ENCODE data around the gene TMEM106A. TPM values are rescaled to one million over a fixed set of nuclear protein-coding genes. Genes with fewer than 3 reads are reported as not detected.

The TMEM106A gene
- total RNA-seq, 2 donors from 2014 or later = 11.2 to 11.3 TPM

DNA sequence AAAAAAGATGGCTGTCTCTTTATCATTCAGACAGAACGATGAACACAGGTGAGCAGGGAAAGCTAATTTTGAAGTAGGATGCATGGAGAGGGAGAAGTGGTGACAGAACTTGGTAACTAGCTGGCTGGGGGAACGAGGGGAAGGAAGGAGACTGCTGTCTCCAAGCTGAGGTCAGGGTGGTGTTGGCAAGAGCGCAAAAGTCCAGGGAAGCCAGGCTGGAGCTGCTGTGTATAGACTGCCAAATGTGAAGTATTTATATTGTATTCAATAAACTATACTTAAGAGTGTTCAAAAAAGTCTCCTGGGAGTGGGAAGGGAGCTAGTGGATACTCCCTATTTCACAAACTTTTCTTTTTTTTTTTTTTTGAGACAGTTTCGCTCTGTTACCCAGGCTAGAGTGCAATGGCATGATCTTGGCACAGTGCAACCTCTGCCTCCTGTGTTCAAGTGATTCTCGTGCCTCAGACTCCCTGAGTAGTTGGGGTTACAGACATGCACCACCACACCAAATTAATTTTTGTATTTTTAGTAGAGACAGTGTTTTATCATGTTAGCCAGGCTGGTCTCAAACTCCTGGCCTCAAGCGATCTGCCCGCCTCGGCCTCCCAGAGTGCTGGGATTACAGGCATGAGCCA lies 8.2 kb downstream of the TMEM106A start:
- peaks cover 8% of the 10 kb centered on the region for H3K4me1 ChIP-seq (ENCODE audit: control insufficient read depth, insufficient read depth, low read length)
- H3K9ac ChIP-seq (ENCODE audit: extremely low read depth, low read length, poor library complexity, severe bottlenecking) = no peak overlapping the region
- peaks cover 34% of the 10 kb centered on the region for H3K36me3 Mint-ChIP-seq (ENCODE audit: low read depth)
- H3K4me3 Mint-ChIP-seq = no peak overlapping the region
- H3K27me3 Mint-ChIP-seq (ENCODE audit: insufficient read depth) = no peaks in the 10 kb centered on the region
- TF ChIP-seq, protein P1, sequence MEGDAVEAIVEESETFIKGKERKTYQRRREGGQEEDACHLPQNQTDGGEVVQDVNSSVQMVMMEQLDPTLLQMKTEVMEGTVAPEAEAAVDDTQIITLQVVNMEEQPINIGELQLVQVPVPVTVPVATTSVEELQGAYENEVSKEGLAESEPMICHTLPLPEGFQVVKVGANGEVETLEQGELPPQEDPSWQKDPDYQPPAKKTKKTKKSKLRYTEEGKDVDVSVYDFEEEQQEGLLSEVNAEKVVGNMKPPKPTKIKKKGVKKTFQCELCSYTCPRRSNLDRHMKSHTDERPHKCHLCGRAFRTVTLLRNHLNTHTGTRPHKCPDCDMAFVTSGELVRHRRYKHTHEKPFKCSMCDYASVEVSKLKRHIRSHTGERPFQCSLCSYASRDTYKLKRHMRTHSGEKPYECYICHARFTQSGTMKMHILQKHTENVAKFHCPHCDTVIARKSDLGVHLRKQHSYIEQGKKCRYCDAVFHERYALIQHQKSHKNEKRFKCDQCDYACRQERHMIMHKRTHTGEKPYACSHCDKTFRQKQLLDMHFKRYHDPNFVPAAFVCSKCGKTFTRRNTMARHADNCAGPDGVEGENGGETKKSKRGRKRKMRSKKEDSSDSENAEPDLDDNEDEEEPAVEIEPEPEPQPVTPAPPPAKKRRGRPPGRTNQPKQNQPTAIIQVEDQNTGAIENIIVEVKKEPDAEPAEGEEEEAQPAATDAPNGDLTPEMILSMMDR (conservative IDR thresholded peaks at IDR 0.05) = no peak
- no peaks in the 10 kb centered on the region for H3K27me3 ChIP-seq (ENCODE audit: control insufficient read depth, insufficient read depth, low read length, poor library complexity, severe bottlenecking)
- H3K4me3 ChIP-seq (ENCODE audit: low read length) = no peak overlapping the region
- no peak overlapping the region for H3K27ac Mint-ChIP-seq
- H3K9me3 ChIP-seq (ENCODE audit: control insufficient read depth, low read length) = no peaks in the 10 kb centered on the region
- H3K27ac ChIP-seq (ENCODE audit: low read depth, low read length) = no peak overlapping the region
- H3K9me3 Mint-ChIP-seq = no peaks in the 10 kb centered on the region
- H3K4me1 Mint-ChIP-seq = no peaks in the 10 kb centered on the region
- 92 to 97% methylated on average over 6 to 7 of the region's 8 CpGs for WGBS, 2 experiments (ENCODE audit: insufficient coverage in 1 of 2, insufficient read length in 1 of 2)
- DNase-seq = no peak
- peaks cover 27% of the 10 kb centered on the region for H3K36me3 ChIP-seq (ENCODE audit: control insufficient read depth, insufficient read depth, low read length)

DNA sequence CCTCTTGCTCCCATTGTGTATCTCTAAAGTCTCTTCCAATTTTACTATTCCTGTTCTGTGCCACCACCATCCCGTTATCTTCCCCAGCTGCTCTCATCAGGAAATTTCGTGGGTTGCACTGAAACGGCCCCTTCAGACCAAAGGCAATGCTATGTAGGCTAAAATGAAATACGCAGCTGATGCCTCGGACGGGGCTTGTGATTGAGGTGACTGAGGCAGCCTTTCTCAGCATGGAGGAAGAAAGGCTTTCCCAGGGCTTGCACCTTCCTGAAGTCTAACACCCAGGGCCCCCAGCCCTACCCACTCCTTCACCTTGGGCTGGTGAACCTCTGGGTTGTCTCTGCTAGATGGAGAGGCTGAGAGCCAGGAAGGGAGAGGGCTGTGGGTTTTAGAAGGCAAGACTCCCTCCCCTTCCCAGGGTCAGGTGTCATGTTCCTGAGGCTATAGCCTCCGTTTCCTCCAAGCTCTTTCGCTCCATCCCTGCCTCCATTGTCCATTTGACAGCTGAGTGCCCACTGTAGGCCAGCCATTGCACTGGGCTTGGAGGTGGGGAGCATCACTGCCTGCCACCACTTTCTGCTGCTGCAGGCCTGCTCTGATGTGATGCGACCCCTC lies 8.9 kb downstream of the TMEM106A start:
- Histone ChIP-seq H3K4me1 (ENCODE audit: control insufficient read depth, insufficient read depth, low read length) (peaks cover 8% of the 10 kb centered on the region), H3K4me3 (ENCODE audit: low read length) (no peak overlapping the region), H3K27ac (ENCODE audit: low read depth, low read length) (no peak overlapping the region), H3K9me3 (ENCODE audit: control insufficient read depth, low read length) (no peaks in the 10 kb centered on the region), H3K36me3 (ENCODE audit: control insufficient read depth, insufficient read depth, low read length) (peaks cover 21% of the 10 kb centered on the region), H3K9ac (ENCODE audit: extremely low read depth, low read length, poor library complexity, severe bottlenecking) (no peak overlapping the region), H3K27me3 (ENCODE audit: control insufficient read depth, insufficient read depth, low read length, poor library complexity, severe bottlenecking) (no peaks in the 10 kb centered on the region)
- H3K4me1 Mint-ChIP-seq = no peaks in the 10 kb centered on the region
- H3K36me3 Mint-ChIP-seq (ENCODE audit: low read depth) = peaks cover 29% of the 10 kb centered on the region
- H3K27me3 Mint-ChIP-seq (ENCODE audit: insufficient read depth) = no peaks in the 10 kb centered on the region
- no peaks in the 10 kb centered on the region for H3K9me3 Mint-ChIP-seq
- WGBS, 2 experiments (ENCODE audit: insufficient coverage in 1 of 2, insufficient read length in 1 of 2) = 83 to 89% methylated on average over 7 to 9 of the region's 9 CpGs
- DNase-seq = peak; percentile 29
- TF ChIP-seq, protein P1 (conservative IDR thresholded peaks at IDR 0.05) = no peak
- no peak overlapping the region for H3K4me3 Mint-ChIP-seq
- H3K27ac Mint-ChIP-seq = no peak overlapping the region

DNA sequence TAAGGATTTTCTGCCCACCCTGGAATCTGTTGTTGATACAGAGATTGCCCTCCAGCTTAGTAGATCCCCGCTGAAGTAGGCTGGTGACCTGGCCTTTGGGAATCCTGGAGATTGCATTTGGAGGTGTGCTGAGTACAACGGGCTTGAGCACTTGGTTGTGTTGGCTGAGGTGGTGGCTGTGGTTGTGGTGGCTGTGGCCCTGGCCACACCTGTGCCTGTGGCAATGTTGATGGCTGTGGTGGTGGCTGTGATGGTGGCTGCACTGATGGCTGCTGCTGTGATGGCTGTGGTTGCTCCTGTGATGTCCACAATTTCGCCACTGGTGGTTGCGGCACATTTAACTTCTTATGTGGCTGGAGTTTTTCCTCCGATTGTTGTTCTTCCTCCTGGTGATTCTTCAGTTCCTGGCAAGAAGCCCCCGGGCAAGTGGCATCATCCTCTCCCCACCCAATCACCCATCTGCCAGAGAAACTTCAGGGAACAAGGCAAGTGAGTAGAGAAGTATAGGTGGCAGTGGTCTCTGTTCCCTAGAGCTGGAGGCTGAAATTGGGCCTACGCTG lies 12.6 kb downstream of the TMEM106A start:
- Mint-ChIP-seq H3K4me3 (no peak overlapping the region), H3K27me3 (ENCODE audit: insufficient read depth) (no peaks in the 10 kb centered on the region), H3K36me3 (ENCODE audit: low read depth) (peaks cover 8% of the 10 kb centered on the region), H3K27ac (no peak overlapping the region), H3K4me1 (no peaks in the 10 kb centered on the region), H3K9me3 (no peaks in the 10 kb centered on the region)
- TF ChIP-seq, protein P1 (conservative IDR thresholded peaks at IDR 0.05) = no peak
- Histone ChIP-seq H3K27ac (ENCODE audit: low read depth, low read length) (no peak overlapping the region), H3K9ac (ENCODE audit: extremely low read depth, low read length, poor library complexity, severe bottlenecking) (no peak overlapping the region), H3K9me3 (ENCODE audit: control insufficient read depth, low read length) (no peaks in the 10 kb centered on the region), H3K27me3 (ENCODE audit: control insufficient read depth, insufficient read depth, low read length, poor library complexity, severe bottlenecking) (no peaks in the 10 kb centered on the region), H3K36me3 (ENCODE audit: control insufficient read depth, insufficient read depth, low read length) (peaks cover 7% of the 10 kb centered on the region), H3K4me3 (ENCODE audit: low read length) (no peak overlapping the region), H3K4me1 (ENCODE audit: control insufficient read depth, insufficient read depth, low read length) (no peaks in the 10 kb centered on the region)
- peak; percentile 32 for DNase-seq
- WGBS, 2 experiments (ENCODE audit: insufficient coverage in 1 of 2, insufficient read length in 1 of 2) = 97 to 100% methylated on average over 1 to 6 of the region's 7 CpGs
